IPS DF 6.9 (cell line): ENCODE measurements around the gene MYO3B.

Experiments
- DNase-seq: peaks from one replicate; pipeline ENCODE4 v3.0.0-alpha.2; 2013; ENCODE audit warnings: low read depth, low spot score
- H3K27ac ChIP-seq: one replicate; pipeline ENCODE4 v1.5.1; 2013; ENCODE audit warnings: low read length, control low read depth
- H3K27me3 ChIP-seq: 2 replicates; pipeline ENCODE4 v1.6.1; 2013; ENCODE audit warnings: mild to moderate bottlenecking, low read length; ENCODE audit not compliant: control insufficient read depth, insufficient read depth
- H3K36me3 ChIP-seq: 2 replicates; pipeline ENCODE4 v1.6.1; 2013; ENCODE audit warnings: low read length; ENCODE audit not compliant: control insufficient read depth, insufficient read depth
- H3K4me1 ChIP-seq: 2 replicates; pipeline ENCODE4 v1.6.1; 2013; ENCODE audit warnings: low read length; ENCODE audit not compliant: control insufficient read depth, insufficient read depth
- H3K4me3 ChIP-seq: 2 replicates; pipeline ENCODE4 v1.5.1; 2013; ENCODE audit warnings: mild to moderate bottlenecking, low read length
- H3K9me3 ChIP-seq: 2 replicates; pipeline ENCODE4 v1.6.1; 2013; ENCODE audit warnings: low read length, inconsistent platforms; ENCODE audit not compliant: control insufficient read depth, insufficient read depth
- WGBS: extraction: QIAGEN DNeasy Blood & Tissue Kit; methylation state at CpG from one replicate; pipeline ENCODE4 v1.1.7; 2013; ENCODE audit warnings: mixed read lengths, missing lambda C conversion rate; ENCODE audit not compliant: insufficient read length, insufficient coverage; 5-methylcytosine and 5-hydroxymethylcytosine counted together

The MYO3B gene

DNA sequence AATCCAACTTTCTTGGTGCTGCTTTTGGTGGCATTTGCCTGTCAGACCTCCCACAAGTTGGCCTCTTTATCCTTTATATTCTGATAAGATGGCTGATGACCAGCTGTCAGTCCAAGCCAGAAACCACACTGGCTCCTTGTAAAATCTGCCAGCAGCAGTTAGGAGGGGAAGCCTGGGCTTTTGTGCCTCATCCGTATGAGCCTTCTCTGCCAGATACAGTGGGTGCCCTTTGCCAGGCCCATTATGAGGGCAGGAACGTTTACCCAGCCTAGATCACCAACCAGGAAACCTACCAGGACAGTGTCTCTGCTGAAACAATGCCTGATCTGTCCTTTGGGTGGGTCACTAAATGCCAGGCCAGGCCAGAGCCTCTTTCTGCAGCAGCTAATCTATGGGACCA is 334.3 kb downstream of the MYO3B start:
- no CpG with 5 or more reads among the region's 2 CpGs for WGBS
- H3K9me3 ChIP-seq = no peaks in the 10 kb centered on the region
- no peaks in the 10 kb centered on the region for H3K36me3 ChIP-seq
- H3K27me3 ChIP-seq = no peaks in the 10 kb centered on the region
- H3K4me1 ChIP-seq = no peaks in the 10 kb centered on the region
- H3K27ac ChIP-seq = no peak overlapping the region
- no peak overlapping the region for H3K4me3 ChIP-seq
- no peak for DNase-seq

DNA sequence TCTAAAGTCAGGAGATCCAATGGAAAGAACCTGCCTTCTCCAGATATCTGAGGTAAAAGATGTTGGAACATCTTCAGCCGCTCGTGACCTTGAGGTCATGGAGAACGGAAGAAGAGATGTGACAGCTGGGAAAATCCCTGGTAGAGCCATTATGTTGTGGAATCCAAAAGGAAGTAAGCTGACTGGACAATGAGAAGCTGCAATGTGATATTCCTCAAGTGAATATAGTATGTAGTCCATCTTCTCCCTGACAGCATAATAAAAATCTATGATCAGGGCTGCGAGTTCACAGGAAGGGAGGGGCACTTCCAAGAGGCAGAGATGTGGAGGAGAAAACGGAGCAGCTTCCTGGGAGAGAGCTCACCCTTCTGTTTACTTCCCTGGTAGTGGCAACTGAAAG is 336.2 kb downstream of the MYO3B start:
- Histone ChIP-seq H3K4me1 (no peaks in the 10 kb centered on the region), H3K4me3 (no peak overlapping the region)
- no CpG with 5 or more reads among the region's 5 CpGs for WGBS

DNA sequence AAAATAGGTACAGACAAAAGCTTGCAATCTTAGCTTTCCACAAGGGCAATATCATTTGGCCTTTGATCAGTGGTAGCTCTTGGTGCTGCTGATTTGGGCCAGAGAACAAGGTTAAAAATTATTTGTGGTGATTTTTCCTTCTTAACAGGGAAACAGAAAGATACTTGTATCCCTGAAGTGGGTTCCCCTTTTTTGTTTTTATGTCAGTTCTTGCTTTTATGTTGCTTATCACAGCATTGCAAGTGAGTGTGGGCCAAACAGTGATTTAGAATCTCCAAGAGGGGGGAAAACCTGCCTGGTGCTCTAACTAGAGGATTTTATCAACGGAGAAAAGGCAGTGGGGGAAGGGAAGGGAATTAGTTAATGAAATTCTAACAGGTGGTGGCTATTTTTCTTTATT is 339.6 kb downstream of the MYO3B start:
- Histone ChIP-seq H3K4me1 (no peaks in the 10 kb centered on the region), H3K36me3 (no peaks in the 10 kb centered on the region), H3K4me3 (no peak overlapping the region), H3K27ac (no peak overlapping the region), H3K9me3 (no peaks in the 10 kb centered on the region), H3K27me3 (no peaks in the 10 kb centered on the region)
- WGBS = no CpG with 5 or more reads among the region's 1 CpG
- no peak for DNase-seq

More for the DNA sequence above, 336.2 kb downstream of the MYO3B start:
- H3K27me3 ChIP-seq = no peaks in the 10 kb centered on the region
- H3K9me3 ChIP-seq = no peaks in the 10 kb centered on the region
- no peaks in the 10 kb centered on the region for H3K36me3 ChIP-seq
- H3K27ac ChIP-seq = no peak overlapping the region
- no peak for DNase-seq

DNA sequence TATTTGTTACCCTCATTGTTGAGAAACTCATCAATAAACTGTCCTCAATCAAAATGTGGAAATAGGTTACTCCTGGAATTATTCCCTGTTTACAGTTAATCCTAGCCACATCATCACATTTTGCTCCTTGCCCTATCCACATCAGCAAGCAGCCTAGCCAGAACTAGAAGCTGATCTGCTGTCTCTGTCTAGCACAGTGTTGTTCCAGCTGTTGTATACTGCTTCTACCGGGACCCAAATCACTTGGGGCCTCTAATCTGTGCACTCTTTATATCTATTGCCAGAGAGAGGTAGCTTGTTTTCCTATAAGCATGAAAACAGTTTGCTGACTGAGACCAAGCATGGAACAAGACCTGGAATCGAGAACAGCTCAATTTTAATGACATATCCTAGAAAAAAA is 341.0 kb downstream of the MYO3B start:
- H3K36me3 ChIP-seq = no peaks in the 10 kb centered on the region
- H3K27ac ChIP-seq = no peak overlapping the region
- no peaks in the 10 kb centered on the region for H3K27me3 ChIP-seq
- no peak overlapping the region for H3K4me3 ChIP-seq
- no peaks in the 10 kb centered on the region for H3K9me3 ChIP-seq
- H3K4me1 ChIP-seq = no peaks in the 10 kb centered on the region
- DNase-seq = no peak
- WGBS = no CpG with 5 or more reads among the region's 2 CpGs

DNA sequence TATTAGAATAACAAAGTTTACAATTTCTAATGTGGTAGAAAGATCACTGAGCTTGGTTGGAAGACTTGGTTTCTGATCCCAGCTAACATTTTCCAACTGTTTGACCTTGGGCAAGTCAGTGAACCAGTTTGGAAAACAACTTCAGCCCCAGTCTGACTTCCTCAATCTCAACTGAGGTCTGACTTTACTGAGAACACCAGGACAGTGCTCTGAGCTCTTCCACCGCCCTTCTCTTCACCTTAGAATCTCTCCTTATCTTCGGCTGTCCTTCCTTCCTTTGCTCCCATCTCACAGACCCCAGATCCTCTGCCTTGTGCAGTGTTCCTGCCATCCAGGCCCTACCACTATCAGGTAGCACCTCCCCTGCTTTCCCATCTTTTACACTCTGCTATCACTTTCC is 343.4 kb downstream of the MYO3B start:
- no CpG with 5 or more reads among the region's 2 CpGs for WGBS
- no peaks in the 10 kb centered on the region for H3K36me3 ChIP-seq

DNA sequence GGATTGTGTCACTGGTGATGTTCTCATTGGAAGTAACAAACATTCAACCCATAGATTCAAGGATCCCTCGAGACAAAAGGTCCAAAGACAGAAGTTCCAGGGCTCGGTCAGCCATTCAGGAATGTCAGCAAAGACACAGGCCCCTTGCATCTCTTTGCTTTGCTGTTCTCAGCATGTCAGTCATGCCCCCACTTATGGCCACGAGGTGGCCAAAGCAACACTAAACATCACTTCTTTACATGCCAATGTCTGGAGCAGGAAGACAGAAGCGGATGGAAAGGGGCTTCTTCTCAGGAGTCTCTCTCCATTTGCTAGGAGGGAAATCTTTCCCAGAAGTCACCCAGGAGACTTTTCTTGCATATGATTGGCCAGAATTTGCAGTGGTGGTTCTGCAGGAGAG is 345.6 kb downstream of the MYO3B start:
- Histone ChIP-seq H3K27me3 (no peaks in the 10 kb centered on the region), H3K9me3 (no peaks in the 10 kb centered on the region), H3K4me1 (no peaks in the 10 kb centered on the region), H3K4me3 (no peak overlapping the region), H3K36me3 (no peaks in the 10 kb centered on the region), H3K27ac (no peak overlapping the region)
- no peak for DNase-seq
- no CpG with 5 or more reads among the region's 4 CpGs for WGBS

More for the DNA sequence above, 343.4 kb downstream of the MYO3B start:
- Histone ChIP-seq H3K27me3 (no peaks in the 10 kb centered on the region), H3K27ac (no peak overlapping the region), H3K4me1 (no peaks in the 10 kb centered on the region), H3K4me3 (no peak overlapping the region), H3K9me3 (no peaks in the 10 kb centered on the region)
- DNase-seq = no peak

DNA sequence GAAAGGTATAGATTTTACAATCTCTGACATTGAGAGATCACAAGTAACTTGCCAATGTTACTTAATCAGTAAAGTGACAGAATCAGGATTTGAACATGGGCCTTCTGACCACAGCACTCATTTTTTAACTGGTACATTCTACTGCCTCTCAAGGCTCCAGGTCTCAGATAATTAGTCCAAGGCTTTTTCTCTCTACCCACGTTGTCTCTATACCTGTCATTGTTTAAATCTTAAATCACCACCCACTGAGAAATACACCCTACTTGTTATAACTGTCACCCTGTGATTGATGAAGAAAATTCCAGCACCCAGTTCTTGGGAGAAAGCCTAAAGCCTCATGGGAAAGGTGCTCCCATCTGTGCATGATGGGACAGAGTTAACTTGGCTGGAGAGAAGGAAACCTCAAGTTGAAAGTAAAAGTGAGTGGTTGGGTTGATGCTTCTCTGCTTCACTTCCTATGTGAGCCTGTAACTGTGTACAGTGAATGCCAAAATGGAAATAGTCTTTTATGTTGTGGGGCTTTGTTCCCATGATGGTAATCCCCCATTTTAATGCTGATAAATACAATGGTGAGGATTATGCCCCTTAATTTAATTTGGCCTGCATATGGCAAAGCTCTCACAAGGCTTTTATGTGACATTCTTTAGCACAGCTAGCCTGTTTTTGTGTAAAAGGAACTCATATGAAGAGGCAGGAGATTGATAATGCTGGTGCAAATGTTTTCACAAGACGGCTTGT is 347.1 kb downstream of the MYO3B start:
- Histone ChIP-seq H3K27me3 (no peaks in the 10 kb centered on the region), H3K9me3 (no peaks in the 10 kb centered on the region), H3K36me3 (no peaks in the 10 kb centered on the region), H3K4me3 (no peak overlapping the region), H3K27ac (no peak overlapping the region), H3K4me1 (no peaks in the 10 kb centered on the region)
- DNase-seq = no peak
- WGBS = no CpG with 5 or more reads among the region's 2 CpGs

DNA sequence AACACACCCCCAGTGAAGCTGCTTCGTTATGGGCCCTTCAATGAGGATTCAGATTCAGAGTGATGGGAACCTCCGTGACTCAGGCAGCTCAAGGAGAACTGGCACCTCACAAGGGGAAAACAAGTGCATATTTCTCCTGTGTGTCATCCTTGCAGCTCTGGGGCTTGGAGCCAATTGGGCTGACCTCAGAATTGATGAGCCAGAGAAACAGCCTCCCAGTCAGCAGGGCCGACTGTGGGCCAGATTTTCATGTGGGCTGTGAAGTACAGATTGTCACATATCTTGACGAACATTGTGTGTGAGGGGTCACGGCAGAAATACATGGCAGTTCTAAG is 347.6 kb downstream of the MYO3B start:
- Histone ChIP-seq H3K27me3 (no peaks in the 10 kb centered on the region), H3K4me1 (no peaks in the 10 kb centered on the region), H3K27ac (no peak overlapping the region), H3K4me3 (no peak overlapping the region), H3K9me3 (no peaks in the 10 kb centered on the region), H3K36me3 (no peaks in the 10 kb centered on the region)
- DNase-seq = no peak
- no CpG with 5 or more reads among the region's 5 CpGs for WGBS

DNA sequence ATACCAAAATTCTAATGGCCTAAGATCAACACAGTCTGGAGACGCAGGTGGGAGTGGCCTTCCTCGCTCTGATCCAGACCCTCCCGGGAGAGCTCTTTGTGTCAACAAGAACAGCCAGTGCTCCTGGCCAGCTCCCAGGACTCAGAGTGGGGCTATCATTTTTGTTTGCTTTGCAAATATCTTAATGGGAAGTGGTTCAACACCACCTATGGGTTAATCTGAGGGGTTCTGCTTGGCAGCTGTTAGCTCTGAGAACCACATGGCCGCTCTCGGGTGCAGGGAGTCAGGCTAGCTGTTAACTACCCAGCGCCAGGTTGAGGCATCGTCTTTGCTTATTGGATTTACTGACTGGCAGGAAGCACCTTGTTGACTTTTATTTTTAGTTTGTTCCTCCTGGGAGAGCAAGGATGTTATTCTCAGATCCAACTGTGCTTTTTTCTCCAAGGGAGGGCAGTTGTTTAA is 352.4 kb downstream of the MYO3B start:
- Histone ChIP-seq H3K4me3 (no peak overlapping the region), H3K36me3 (no peaks in the 10 kb centered on the region), H3K9me3 (no peaks in the 10 kb centered on the region), H3K4me1 (no peaks in the 10 kb centered on the region), H3K27ac (no peak overlapping the region), H3K27me3 (no peaks in the 10 kb centered on the region)
- no CpG with 5 or more reads among the region's 7 CpGs for WGBS
- DNase-seq = no peak

DNA sequence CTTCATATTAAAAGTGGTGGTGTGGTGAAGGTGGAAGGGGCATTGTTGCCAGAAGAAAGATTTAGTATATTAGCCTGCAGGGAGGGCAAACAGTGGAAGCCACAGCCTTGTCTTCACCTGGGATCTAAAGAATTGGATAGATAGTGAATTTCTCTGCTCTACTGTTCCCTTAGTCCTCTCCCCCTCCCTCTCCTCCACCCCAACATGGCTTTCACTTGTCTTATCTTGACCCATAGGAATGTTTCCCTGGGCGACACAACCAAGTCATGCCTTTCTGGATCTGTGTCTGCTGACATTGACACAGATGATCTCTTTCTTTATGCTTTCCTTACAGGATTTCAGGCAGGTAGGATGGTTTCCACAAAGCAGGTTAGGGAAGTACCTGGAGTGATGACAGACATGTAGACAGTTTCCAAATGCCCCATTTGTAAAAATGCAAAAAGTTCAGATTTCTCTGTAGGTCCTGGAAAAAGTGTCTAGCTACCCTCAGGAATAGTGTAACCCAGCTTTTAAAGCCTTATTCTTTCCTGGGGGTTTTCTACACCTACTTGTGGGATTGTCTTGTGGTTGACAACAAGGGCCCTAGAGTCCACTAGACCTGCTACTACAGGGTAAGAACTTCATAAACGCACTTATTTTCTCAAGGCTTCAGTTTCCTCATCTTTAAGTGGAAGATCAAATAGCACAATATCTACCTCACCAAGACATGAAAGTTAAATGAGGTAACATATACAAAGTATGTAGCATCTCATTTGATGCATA is 353.0 kb downstream of the MYO3B start:
- H3K27ac ChIP-seq = no peak overlapping the region

DNA sequence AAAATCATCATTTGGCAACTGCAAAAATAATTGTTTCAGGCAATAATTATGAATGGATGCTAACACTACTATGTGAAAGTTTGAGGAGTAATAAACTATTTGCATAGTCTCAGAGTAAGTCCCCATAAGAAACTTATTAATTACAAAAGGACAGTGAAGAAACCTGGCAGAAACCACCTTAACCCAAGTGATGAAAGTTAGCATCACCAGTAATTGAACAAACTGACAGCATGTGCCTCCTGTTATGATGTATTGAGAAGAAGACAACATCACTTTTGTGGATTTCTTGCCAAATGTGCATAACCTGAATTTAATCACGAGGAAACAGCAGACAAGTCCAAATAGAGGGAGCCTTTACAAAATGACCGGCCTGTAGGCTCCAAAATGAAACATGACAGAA is 353.9 kb downstream of the MYO3B start:
- no peaks in the 10 kb centered on the region for H3K4me1 ChIP-seq
- DNase-seq = no peak
- WGBS = no CpG with 5 or more reads among the region's 2 CpGs
- no peaks in the 10 kb centered on the region for H3K27me3 ChIP-seq
- no peaks in the 10 kb centered on the region for H3K9me3 ChIP-seq
- no peak overlapping the region for H3K27ac ChIP-seq
- H3K36me3 ChIP-seq = no peaks in the 10 kb centered on the region
- no peak overlapping the region for H3K4me3 ChIP-seq

More for the DNA sequence above, 353.0 kb downstream of the MYO3B start:
- DNase-seq = no peak
- no CpG with 5 or more reads among the region's 2 CpGs for WGBS
- H3K36me3 ChIP-seq = no peaks in the 10 kb centered on the region
- H3K9me3 ChIP-seq = no peaks in the 10 kb centered on the region
- no peaks in the 10 kb centered on the region for H3K27me3 ChIP-seq
- H3K4me3 ChIP-seq = no peak overlapping the region
- no peaks in the 10 kb centered on the region for H3K4me1 ChIP-seq
